PC-9 (cell line): Measurements from ENCODE around the gene BICDL2.

ENCODE experiments used
- EZH2 ChIP-seq: fragments of 200-600 bp; sonication (generic); IDR thresholded peaks from 2 replicates; pipeline ENCODE4 v1.8.0; 2017; ENCODE audit warnings: antibody characterized with exemption, low read depth
- TF ChIP-seq, protein P1 (sequence below): fragments of 200-600 bp; sonication (generic); conservative IDR thresholded peaks from 2 replicates; pipeline ENCODE4 v1.6.1; 2017; ENCODE audit warnings: mixed run types, antibody characterized with exemption, mild to moderate bottlenecking, moderate library complexity

GRCh38 chr16:3023669-3024478 is 12.9 kb downstream of the BICDL2 start, which contains the start of the genes HCFC1R1 and THOC6:
- TF ChIP-seq, protein P1, sequence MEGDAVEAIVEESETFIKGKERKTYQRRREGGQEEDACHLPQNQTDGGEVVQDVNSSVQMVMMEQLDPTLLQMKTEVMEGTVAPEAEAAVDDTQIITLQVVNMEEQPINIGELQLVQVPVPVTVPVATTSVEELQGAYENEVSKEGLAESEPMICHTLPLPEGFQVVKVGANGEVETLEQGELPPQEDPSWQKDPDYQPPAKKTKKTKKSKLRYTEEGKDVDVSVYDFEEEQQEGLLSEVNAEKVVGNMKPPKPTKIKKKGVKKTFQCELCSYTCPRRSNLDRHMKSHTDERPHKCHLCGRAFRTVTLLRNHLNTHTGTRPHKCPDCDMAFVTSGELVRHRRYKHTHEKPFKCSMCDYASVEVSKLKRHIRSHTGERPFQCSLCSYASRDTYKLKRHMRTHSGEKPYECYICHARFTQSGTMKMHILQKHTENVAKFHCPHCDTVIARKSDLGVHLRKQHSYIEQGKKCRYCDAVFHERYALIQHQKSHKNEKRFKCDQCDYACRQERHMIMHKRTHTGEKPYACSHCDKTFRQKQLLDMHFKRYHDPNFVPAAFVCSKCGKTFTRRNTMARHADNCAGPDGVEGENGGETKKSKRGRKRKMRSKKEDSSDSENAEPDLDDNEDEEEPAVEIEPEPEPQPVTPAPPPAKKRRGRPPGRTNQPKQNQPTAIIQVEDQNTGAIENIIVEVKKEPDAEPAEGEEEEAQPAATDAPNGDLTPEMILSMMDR, result no peak
- TF ChIP-seq EZH2, result no peak
